Renal pelvis (tissue), 12 donors: ENCODE results near the gene TBX21. TPM values are rescaled to one million over a fixed set of nuclear protein-coding genes. Genes with fewer than 3 reads are reported as not detected.

Experiments
- DNase-seq: peaks from one replicate; pipeline ENCODE4 v3.0.0-alpha.2; 2013
- long read RNA-seq, 16 experiments: transcript quantifications; one replicate each; lab custom pipeline, GENCODE V29; 2026
- polyA plus RNA-seq, 3 donors: library from polyadenylated mRNA; unstranded; fragments of 120-200 nt; gene quantifications; one replicate each; pipeline ENCODE4 v1.2.1, GENCODE V29; 2013; ENCODE audit not compliant: insufficient read length in 3 of 3

Gene TBX21, protein sequence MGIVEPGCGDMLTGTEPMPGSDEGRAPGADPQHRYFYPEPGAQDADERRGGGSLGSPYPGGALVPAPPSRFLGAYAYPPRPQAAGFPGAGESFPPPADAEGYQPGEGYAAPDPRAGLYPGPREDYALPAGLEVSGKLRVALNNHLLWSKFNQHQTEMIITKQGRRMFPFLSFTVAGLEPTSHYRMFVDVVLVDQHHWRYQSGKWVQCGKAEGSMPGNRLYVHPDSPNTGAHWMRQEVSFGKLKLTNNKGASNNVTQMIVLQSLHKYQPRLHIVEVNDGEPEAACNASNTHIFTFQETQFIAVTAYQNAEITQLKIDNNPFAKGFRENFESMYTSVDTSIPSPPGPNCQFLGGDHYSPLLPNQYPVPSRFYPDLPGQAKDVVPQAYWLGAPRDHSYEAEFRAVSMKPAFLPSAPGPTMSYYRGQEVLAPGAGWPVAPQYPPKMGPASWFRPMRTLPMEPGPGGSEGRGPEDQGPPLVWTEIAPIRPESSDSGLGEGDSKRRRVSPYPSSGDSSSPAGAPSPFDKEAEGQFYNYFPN
- polyA plus RNA-seq = under 1 TPM; 0.09 to 0.18 (median 0.10) TPM
- long read RNA-seq, donor 1 = 0 reads
- long read RNA-seq, donor 2 = 0 reads
- long read RNA-seq, donor 3 = 0 reads
- long read RNA-seq, donor 4 = 0 reads
- long read RNA-seq, donor 5, partial matches to known transcripts = 0 of 1 reads
- long read RNA-seq, donor 5, other reads (novel, unspliced or antisense) = 0 of 1 reads
- long read RNA-seq, donor 6 = 0 reads
- long read RNA-seq, donor 7 = 0 reads
- long read RNA-seq, donor 8 = 0 reads
- long read RNA-seq, donor 9 = 0 reads
- long read RNA-seq, donor 10 = 0 reads
- long read RNA-seq, donor 11 = 0 reads
- long read RNA-seq, donor 12 = 0 reads
- long read RNA-seq, donor 13 = 0 reads
- long read RNA-seq, donor 14 = 0 reads
- long read RNA-seq, donor 15 = 0 reads
- long read RNA-seq, donor 16 = 0 reads

- DNase-seq = peak; percentile 57
These were observed at the start of gene TBX21 for GRCh38 chr17:47733047-47733673. Gene TBX21, plus strand, starts transcription at chr17:47733236. Its CDS starts 219 bp downstream, at chr17:47733455.

DNA sequence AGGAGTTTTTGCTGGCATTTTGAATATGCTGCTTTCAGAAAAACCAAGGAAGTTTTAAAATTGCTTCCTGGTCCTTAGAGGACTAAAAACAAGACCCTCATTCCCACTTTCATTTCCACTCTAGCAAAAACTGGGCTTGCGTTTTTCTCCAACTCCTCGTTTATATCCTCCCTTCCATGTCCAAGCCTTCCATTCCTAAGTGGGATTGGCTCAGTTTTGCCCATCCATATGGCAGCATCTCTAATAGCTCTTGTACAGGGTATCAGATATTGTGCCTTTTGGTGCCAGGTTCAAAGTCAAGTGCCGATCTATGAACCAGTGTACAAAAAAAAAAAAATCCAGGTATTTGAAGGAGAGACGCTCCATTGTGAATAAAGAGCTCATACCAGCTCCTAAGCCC is 49.0 kb upstream of the TBX21 start:
- DNase-seq = no peak

GRCh38 chr17:47684535-47685193 is 48.4 kb upstream of the TBX21 start:
- no peak for DNase-seq

- DNase-seq = no peak
These were observed 47.3 kb upstream of the TBX21 start for GRCh38 chr17:47685556-47686275.

DNA sequence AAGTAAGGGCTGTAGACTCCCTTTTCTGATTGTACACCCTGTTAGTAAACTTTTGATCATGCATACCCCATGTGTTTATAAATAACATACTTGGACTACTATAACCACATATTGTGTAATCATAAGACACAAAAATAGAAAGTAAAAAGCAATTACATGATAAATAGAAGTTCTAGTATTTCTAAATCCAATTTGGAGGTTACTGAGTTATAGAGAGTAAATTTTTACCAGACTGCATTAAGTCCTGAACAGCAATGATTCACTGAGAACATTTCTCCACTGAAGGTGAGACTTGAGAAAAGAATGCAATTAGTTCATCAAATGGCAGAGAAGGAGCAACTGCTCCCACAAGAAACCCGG is 46.8 kb upstream of the TBX21 start:
- no peak for DNase-seq

DNA sequence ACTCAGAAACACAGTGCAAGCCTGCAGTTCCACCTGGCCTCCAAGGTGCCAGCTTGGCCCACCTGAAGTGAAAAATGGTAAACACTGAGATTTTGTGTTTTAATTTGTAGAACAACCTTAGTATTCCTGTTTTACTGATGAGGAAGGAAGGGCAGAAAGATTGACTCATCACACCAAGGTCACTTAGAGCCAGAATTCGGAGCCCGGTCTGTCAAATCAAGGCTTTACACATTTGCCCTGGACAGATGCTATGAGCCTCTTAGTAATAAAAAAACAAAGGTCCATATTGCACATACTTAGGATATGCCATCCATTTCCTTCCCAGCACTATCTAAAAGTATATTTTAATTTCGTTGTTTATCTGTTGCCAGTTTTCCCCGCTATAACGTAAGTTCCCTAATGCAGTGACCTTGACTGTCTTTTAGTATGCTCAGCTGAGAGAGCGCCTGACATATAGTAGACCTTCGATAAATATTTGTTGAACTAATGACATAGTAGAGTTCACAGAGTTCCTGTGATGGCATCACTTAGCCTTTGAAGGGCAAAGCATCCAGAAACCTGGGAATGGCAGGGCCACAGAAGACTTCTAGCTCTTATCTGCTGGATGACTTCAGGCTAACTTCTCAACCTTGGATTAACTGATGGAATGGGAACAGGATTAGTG is 46.2 kb upstream of the TBX21 start:
- no peak for DNase-seq

DNA sequence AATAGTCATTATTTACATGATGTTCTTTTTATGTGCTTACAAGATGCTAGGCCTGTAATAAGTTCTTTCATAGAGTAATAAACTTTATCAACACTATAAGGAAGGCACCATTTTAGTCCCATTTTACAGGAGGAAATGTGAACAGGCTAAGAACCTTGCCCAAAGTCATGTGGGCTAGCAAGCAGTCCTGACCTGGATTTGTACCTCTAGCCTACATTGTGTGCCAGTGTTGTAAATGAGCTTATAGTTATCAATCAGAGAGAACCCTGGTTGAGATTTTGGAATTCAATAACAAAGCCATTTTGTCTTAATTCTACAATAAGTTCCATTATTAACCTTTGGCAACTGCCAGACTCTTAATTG is 45.7 kb upstream of the TBX21 start:
- DNase-seq = no peak

DNA sequence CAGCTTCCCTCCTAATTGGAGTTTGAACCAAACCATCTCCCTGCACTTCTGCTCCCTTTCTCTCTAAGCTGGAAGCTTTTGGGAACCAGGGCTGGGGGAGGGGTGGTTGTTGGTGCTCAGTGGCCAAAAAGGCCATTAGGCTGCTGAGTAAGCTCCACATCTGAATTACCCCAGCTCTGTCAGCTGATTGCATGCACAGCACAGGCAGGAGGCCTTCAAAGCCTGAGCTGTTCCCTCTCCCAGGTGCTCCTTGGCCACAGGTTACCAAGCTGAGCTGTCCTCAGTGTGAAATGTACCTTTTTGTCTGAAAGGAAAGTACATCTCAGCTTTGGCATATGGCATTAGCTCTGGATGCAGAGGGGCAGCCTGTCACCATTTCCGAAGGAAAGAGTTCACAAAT is 45.3 kb upstream of the TBX21 start:
- no peak for DNase-seq

GRCh38 chr17:47690121-47690520 is 42.9 kb upstream of the TBX21 start:
- DNase-seq = no peak

DNA sequence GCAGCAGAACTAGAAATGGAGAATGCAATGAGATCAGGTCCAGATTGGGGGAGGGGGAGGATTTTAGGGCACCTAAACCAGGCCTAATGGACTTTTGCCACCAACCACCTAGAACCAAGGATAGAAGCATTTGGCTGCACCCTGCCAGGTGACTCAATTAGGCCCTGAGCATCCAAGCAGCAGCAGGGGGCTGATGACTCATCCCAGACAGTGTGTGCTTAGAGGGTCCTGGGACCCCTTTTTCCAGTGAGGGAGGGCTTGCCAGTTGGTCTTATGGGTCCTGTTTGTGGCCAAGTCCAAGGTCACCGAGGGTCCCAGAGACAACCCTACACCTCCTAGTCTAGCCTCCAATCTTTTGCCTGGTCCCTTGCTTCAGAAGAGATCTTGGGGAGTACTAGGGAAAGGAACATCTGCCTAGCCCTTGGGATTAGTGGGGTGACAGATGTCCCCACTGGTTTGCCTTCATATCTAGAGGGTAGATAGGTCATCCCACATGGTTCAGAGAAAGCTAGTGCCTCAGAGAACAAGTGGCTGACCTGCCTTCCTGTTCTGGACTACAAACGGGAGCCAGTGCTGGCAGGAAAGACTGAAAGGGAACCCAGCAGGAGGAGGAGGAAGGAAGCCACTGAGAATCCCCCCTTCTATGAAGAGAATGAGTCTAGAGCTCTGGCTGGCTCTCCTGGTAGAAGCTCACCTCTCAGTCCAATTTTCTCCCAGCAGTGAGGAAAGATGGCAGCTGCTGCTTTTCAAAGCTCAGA is 40.7 kb upstream of the TBX21 start:
- no peak for DNase-seq

- DNase-seq = no peak
These were observed 39.9 kb upstream of the TBX21 start for GRCh38 chr17:47692895-47693730.

GRCh38 chr17:47693731-47694580 is 39.1 kb upstream of the TBX21 start, which contains the start of gene TBKBP1:
Gene TBKBP1, plus strand, starts transcription at chr17:47694161. Its CDS starts 1,952 bp downstream, at chr17:47696113.
- peak; percentile 82 for DNase-seq

DNA sequence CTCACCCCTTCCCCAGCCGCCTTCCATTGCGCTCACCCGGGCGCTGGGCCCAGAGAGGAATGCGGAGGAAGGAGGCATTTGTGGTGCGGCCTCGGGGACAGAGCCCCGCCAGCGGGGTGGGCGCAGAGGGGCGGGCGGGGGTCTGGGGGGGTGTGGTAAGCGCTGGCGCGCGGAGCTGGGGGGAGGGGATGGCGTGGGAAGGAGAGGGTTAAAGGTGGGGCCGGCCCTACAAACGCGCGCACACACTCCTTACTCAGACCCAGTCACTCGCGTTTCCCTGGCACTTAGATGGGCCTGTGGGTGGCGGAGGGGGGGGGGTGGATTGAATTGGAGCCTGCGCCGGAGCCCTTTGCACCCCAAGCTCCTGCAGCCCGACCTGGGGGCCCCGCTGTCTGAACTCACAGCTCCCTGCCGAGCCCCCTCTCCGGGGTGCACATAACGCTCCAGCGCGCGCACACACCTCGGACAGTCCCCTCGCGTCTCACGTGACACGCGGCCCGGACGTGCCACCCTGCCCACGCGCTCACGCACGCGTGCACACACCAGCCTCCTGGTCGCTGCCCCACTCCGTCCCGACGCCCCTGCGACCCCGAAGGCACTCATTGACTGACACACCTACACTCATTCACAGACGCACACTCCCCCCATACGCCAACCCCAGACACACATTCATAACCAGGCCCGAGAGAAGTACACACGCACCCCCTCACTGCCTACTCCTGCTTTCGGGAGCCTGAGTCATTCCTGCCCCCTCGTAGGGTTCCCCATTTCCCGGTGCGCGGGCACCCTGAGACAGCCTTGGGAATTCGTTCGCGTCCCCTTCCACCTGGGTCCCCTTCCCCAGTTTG is 38.2 kb upstream of the TBX21 start:
- DNase-seq = no peak

- no peak for DNase-seq
These were observed 37.3 kb upstream of the TBX21 start for GRCh38 chr17:47695429-47696376.
